ENCODE results near the gene CSNK1A1.

Gene CSNK1A1

GRCh38 chr5:149575131-149575530, 23.9 kb upstream of the CSNK1A1 start:
- in situ Hi-C loops (cut with MboI; ENCODE audit: low sequenced_read_pairs), result no loop called here

- in situ Hi-C loops (cut with MboI; ENCODE audit: low sequenced_read_pairs), result loop anchor here (25.0 kb wide), 2 partner anchors 210 to 760 kb away; partner anchors contain the start of gene PCYOX1L
These were observed 21.5 kb upstream of the CSNK1A1 start for GRCh38 chr5:149572576-149573231.

- in situ Hi-C loops (cut with MboI; ENCODE audit: low sequenced_read_pairs), result loop anchor here (25.0 kb wide), 2 partner anchors 210 to 760 kb away; partner anchors contain the start of gene PCYOX1L
These were observed 20.9 kb upstream of the CSNK1A1 start for GRCh38 chr5:149572170-149572569.

- in situ Hi-C loops (cut with MboI; ENCODE audit: low sequenced_read_pairs), result loop anchor here (25.0 kb wide), 2 partner anchors 205 to 755 kb away; partner anchors contain the start of gene PCYOX1L
These were observed 16.0 kb upstream of the CSNK1A1 start for GRCh38 chr5:149567226-149567625.

- in situ Hi-C loops (cut with MboI; ENCODE audit: low sequenced_read_pairs), result loop anchor here (25.0 kb wide), 2 partner anchors 202 to 752 kb away; partner anchors contain the start of gene PCYOX1L
These were observed 13.4 kb upstream of the CSNK1A1 start for GRCh38 chr5:149564542-149565140.

- in situ Hi-C loops (cut with MboI; ENCODE audit: low sequenced_read_pairs), result loop anchor here (25.0 kb wide), 2 partner anchors 201 to 751 kb away; partner anchors contain the start of gene PCYOX1L
These were observed 12.2 kb upstream of the CSNK1A1 start for GRCh38 chr5:149563466-149563865.

- in situ Hi-C loops (cut with MboI; ENCODE audit: low sequenced_read_pairs), result loop anchor here (25.0 kb wide), 2 partner anchors 200 to 750 kb away; partner anchors contain the start of gene PCYOX1L
These were observed 10.6 kb upstream of the CSNK1A1 start for GRCh38 chr5:149561848-149562247.

GRCh38 chr5:149559706-149560105, 8.5 kb upstream of the CSNK1A1 start:
- in situ Hi-C loops (cut with MboI; ENCODE audit: low sequenced_read_pairs), result loop anchor here (25.0 kb wide), 2 partner anchors 197 to 747 kb away; partner anchors contain the start of gene PCYOX1L

- in situ Hi-C loops (cut with MboI; ENCODE audit: low sequenced_read_pairs), result loop anchor here (25.0 kb wide), 2 partner anchors 190 to 740 kb away; partner anchors contain the start of gene PCYOX1L
These were observed 1.4 kb upstream of the CSNK1A1 start for GRCh38 chr5:149552553-149553160.

GRCh38 chr5:149552038-149552494, 827 bp upstream of the CSNK1A1 start:
- in situ Hi-C loops (cut with MboI; ENCODE audit: low sequenced_read_pairs), result loop anchor here (25.0 kb wide), 2 partner anchors 190 to 740 kb away; partner anchors contain the start of gene PCYOX1L

GRCh38 chr5:149550594-149551226, 529 bp downstream of the CSNK1A1 start:
- in situ Hi-C loops (cut with MboI; ENCODE audit: low sequenced_read_pairs), result loop anchor here (25.0 kb wide), 2 partner anchors 188 to 738 kb away; partner anchors contain the start of gene PCYOX1L

GRCh38 chr5:149550268-149550583, 1.0 kb downstream of the CSNK1A1 start:
- in situ Hi-C loops (cut with MboI; ENCODE audit: low sequenced_read_pairs), result loop anchor here (25.0 kb wide), 2 partner anchors 188 to 738 kb away; partner anchors contain the start of gene PCYOX1L

GRCh38 chr5:149549461-149550267, 1.6 kb downstream of the CSNK1A1 start:
- in situ Hi-C loops (cut with MboI; ENCODE audit: low sequenced_read_pairs), result loop anchor here (25.0 kb wide), 2 partner anchors 187 to 737 kb away; partner anchors contain the start of gene PCYOX1L

- in situ Hi-C loops (cut with MboI; ENCODE audit: low sequenced_read_pairs), result no loop called here
These were observed 4.3 kb downstream of the CSNK1A1 start for GRCh38 chr5:149546974-149547373.

- in situ Hi-C loops (cut with MboI; ENCODE audit: low sequenced_read_pairs), result no loop called here
These were observed 5.9 kb downstream of the CSNK1A1 start for GRCh38 chr5:149545327-149545726.

- in situ Hi-C loops (cut with MboI; ENCODE audit: low sequenced_read_pairs), result no loop called here
These were observed 7.2 kb downstream of the CSNK1A1 start for GRCh38 chr5:149544028-149544420.

GRCh38 chr5:149543361-149544027, 7.7 kb downstream of the CSNK1A1 start:
- in situ Hi-C loops (cut with MboI; ENCODE audit: low sequenced_read_pairs), result no loop called here

- in situ Hi-C loops (cut with MboI; ENCODE audit: low sequenced_read_pairs), result no loop called here
These were observed 9.3 kb downstream of the CSNK1A1 start for GRCh38 chr5:149541893-149542292.

GRCh38 chr5:149540089-149540488, 11.2 kb downstream of the CSNK1A1 start:
- in situ Hi-C loops (cut with MboI; ENCODE audit: low sequenced_read_pairs), result no loop called here
